IPS DF 4.7 (cell line): ENCODE measurements around the gene REG3A.

Source experiments
- DNase-seq: peaks from one replicate; pipeline ENCODE4 v3.0.0-alpha.2; 2013; ENCODE audit warnings: low spot score; ENCODE audit errors: extremely low read depth

Gene REG3A

GRCh38 chr2:79159653-79160052 lies at the start of gene REG3A:
Gene REG3A, minus strand, starts transcription at chr2:79159753. Its CDS starts 348 bp downstream, at chr2:79159405.
- no peak for DNase-seq

GRCh38 chr2:79200762-79201161 lies 41.2 kb upstream of the REG3A start:
- no peak for DNase-seq

GRCh38 chr2:79191816-79192215 lies 32.3 kb upstream of the REG3A start:
- no peak for DNase-seq

- no peak for DNase-seq
Observed at GRCh38 chr2:79191081-79191480, 31.5 kb upstream of the REG3A start.

GRCh38 chr2:79189465-79189864 lies 29.9 kb upstream of the REG3A start:
- no peak for DNase-seq

- no peak for DNase-seq
Observed at GRCh38 chr2:79181617-79182016, 22.1 kb upstream of the REG3A start.

GRCh38 chr2:79180092-79180491 lies 20.5 kb upstream of the REG3A start:
- DNase-seq, result no peak

GRCh38 chr2:79179036-79179435 lies 19.5 kb upstream of the REG3A start:
- no peak for DNase-seq

- no peak for DNase-seq
Observed at GRCh38 chr2:79178076-79178674, 18.6 kb upstream of the REG3A start.

GRCh38 chr2:79171348-79171958 lies 11.9 kb upstream of the REG3A start:
- no peak for DNase-seq

- DNase-seq, result no peak
Observed at GRCh38 chr2:79162801-79163200, 3.2 kb upstream of the REG3A start.

- no peak for DNase-seq
Observed at GRCh38 chr2:79162132-79162531, 2.6 kb upstream of the REG3A start.

GRCh38 chr2:79159030-79159429 lies 523 bp downstream of the REG3A start:
- no peak for DNase-seq

GRCh38 chr2:79155826-79156476 lies 3.6 kb downstream of the REG3A start:
- DNase-seq, result no peak

- no peak for DNase-seq
Observed at GRCh38 chr2:79139423-79139822, 20.1 kb downstream of the REG3A start.

GRCh38 chr2:79138385-79138784 lies 21.2 kb downstream of the REG3A start:
- no peak for DNase-seq

GRCh38 chr2:79131687-79132086 lies 27.9 kb downstream of the REG3A start:
- DNase-seq, result no peak

- no peak for DNase-seq
Observed at GRCh38 chr2:79129804-79130203, 29.7 kb downstream of the REG3A start.

GRCh38 chr2:79129260-79129659 lies 30.3 kb downstream of the REG3A start:
- DNase-seq, result no peak

GRCh38 chr2:79128406-79128805 lies 31.1 kb downstream of the REG3A start:
- no peak for DNase-seq

GRCh38 chr2:79125721-79125985 lies 33.9 kb downstream of the REG3A start:
- no peak for DNase-seq

GRCh38 chr2:79124907-79125720 lies 34.4 kb downstream of the REG3A start:
- DNase-seq, result no peak
